Sigmoid colon (tissue), 4 donors: Measurements from ENCODE around the gene GFM1.

Experiments
- CTCF ChIP-seq, 4 experiments: fragments of 450-650 bp in 3 of 4; fragments of 200-600 bp in 1 of 4; IDR thresholded peaks; one replicate each; pipeline ENCODE4 v1.5.1; 2016 to 2019; ENCODE audit warnings: antibody characterized with exemption in 4 of 4, mild to moderate bottlenecking in 3 of 4, moderate library complexity in 2 of 4
- EP300 ChIP-seq, 4 donors: sonication (generic); formaldehyde crosslinking; IDR thresholded peaks; one replicate each; pipeline ENCODE4 v1.6.1; 2017; ENCODE audit warnings: antibody characterized with exemption in 4 of 4
- POLR2A ChIP-seq, 2 donors: fragments of 450-650 bp; IDR thresholded peaks; one replicate each; pipeline ENCODE4 v1.6.1; 2016; ENCODE audit warnings: antibody characterized with exemption in 2 of 2, mild to moderate bottlenecking in 2 of 2, moderate library complexity in 2 of 2
- POLR2AphosphoS5 ChIP-seq, 4 donors: sonication (generic); formaldehyde crosslinking; IDR thresholded peaks; one replicate each; pipeline ENCODE4 v1.6.1; 2017; ENCODE audit warnings: antibody characterized with exemption in 4 of 4

GRCh38 chr3:158617982-158618875, 26.1 kb upstream of the GFM1 start:
- TF ChIP-seq CTCF (IDR thresholded peaks at IDR 0.05): no peak
- no peak for TF ChIP-seq EP300 (IDR thresholded peaks at IDR 0.05)
- no peak for TF ChIP-seq POLR2A (IDR thresholded peaks at IDR 0.05)
- TF ChIP-seq POLR2AphosphoS5 (IDR thresholded peaks at IDR 0.05): no peak
